Stimulated activated CD8-positive, alpha-beta memory T cell treated with anti-CD3 and anti-CD28 coated beads, Interleukin-15, amount 100 ng/mL, for 4 hours (primary cell): Measurements from ENCODE around the gene UGT3A2.
"Not testable (repeated sequence)": the region's sequence is repeated elsewhere in the genome, so short reads cannot be mapped to it uniquely, and the experiment has no call there.

Source experiments
- DNase-seq, 2 donors: peaks; one replicate each; pipeline ENCODE4 v3.0.0-alpha.2; 2020; ENCODE audit warnings: low read depth in 2 of 2

UGT3A2 gene

GRCh38 chr5:36052538-36052937 lies 14.1 kb downstream of the UGT3A2 start:
- no peak for DNase-seq

DNA sequence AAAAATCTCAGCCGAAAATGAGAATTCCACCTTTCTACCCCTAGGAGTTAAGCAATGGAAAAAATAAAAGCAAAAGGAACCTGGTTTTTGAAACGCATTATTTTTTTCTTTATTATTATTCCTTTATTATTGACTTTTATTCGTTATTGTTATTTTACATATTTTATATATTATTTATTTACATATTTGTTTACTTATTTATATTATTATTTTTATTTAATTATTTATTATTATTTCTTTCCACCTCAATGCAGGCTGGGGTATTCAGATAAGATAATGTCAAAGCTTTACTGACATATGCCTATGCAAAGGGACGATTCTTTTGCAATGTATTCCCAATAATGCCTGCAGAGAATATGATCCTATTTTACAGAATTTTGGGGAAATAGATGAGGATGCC lies 16.7 kb downstream of the UGT3A2 start:
- no peak for DNase-seq

DNA sequence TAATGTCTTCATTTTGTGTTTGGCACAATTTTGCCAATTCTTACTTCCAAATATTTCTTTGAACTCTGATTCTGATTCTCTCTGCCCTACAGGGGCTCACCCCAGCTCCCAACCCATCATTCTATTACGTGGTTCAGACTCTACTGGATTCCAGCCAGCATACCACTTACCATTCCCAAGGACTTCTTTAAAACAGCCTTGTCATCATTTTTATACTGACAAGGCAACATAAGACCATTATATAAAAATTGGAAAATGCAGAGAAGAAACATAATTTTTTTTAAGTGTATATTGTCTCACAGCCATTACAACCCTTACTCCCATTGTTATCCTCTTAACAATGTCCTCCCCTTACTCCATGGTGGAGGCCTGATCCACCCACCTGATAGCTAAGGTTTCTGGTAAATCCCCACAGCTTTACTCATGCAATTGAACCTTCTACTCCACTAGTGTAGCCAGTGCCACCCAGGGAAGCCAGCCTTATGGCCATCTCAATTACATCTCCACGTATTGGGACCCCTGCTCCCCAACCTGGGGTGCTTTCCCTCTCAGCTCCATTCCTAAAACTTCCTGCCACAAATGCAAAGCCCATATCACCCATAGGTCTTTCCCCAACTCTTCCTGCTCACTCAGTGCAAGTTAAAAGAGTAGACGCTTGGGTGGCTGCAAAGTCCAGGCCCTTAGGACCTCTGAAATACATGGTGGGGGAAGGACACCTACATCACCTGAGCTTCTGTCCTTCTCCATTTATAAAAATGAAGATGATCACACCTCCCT lies 19.1 kb downstream of the UGT3A2 start:
- DNase-seq: no peak

GRCh38 chr5:36045895-36046294 lies 20.8 kb downstream of the UGT3A2 start:
- no peak for DNase-seq

DNA sequence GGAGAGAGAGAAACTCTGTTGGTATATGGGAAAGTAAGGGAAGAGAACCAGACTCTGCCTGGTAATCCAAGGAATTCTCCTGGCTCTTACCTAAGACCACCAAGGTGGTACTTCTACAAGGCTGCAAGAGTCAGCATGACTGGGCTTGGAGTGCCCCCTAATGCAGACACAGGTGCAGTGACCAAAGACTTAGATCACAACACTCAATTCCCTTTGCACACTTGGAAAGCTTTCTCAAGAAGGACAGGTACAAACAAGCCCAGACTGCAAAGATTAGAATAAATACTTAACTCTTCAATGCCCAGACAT lies 25.2 kb downstream of the UGT3A2 start:
- DNase-seq: no peak

- DNase-seq: no peak
These were observed 25.8 kb downstream of the UGT3A2 start for GRCh38 chr5:36040651-36041536.

DNA sequence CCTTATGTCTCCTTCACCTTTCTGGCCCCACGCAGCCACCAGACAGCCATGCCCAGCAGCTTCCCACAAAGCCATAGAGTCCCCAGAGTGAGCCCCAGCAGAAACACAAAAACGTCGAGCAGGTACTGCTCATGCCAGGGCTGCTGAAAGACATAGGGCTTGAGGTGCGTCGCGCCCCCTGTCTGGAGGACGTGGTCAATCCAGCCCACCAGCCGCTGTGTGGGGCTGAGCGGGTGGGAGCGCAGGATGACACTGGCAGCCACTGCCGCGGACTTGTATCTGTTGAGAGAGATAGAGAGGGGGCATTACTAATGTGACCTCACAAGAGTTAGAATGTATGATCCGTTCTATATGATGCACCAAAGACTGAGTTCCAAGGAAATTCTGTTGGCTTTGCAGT lies 31.0 kb downstream of the UGT3A2 start:
- no peak for DNase-seq

DNA sequence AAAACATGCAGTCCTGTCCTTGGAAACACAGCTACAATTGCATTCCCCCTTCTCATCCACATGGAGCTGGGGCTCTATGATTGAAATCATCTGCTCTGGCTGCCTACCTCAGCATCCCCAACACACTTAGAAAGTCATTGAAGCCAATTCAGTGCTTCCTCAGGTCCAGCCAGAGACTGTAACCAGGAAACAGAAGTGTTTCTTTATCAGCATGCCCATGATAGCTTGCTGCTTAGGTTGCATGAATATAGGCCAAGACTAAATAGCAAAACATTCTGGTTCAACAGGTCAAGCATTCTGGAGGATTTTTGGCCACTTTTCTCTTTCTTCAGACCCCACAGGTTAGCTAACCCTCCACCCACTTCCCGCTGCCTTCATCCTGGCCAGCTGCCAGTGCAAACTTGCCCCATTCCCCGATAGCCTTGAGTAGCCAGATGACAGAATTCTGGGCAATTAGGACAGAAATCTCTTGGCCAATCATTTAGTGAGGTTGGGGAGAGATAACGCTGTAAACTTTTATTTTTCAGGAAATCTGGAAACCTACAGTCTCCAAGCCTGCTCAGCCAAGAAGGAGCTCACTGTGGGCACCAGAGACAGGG lies 32.0 kb downstream of the UGT3A2 start:
- not testable (repeated sequence) for DNase-seq

GRCh38 chr5:36033486-36033885 lies 33.2 kb downstream of the UGT3A2 start:
- DNase-seq: no peak

- DNase-seq: no peak
These were observed 33.6 kb downstream of the UGT3A2 start for GRCh38 chr5:36033047-36033446.

DNA sequence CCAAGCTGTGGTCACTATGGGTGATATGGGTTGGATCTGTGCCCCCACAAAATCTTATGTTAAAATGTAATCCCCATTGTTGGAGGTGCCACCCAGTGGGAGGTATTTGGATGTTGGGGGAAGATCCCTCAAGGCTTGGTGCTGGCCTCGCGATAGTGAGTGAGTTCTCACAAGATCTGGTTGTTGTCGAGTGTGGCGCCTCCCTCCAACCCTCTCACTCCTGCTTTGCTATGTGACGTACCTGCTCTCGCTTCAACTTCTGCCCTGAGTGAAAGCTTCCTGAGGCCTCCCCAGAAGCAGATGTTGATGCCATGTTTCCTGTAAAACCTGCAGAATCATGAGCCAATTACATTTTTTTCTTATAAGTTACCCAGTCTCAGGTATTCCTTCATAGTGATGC lies 35.5 kb downstream of the UGT3A2 start:
- DNase-seq: no peak

DNA sequence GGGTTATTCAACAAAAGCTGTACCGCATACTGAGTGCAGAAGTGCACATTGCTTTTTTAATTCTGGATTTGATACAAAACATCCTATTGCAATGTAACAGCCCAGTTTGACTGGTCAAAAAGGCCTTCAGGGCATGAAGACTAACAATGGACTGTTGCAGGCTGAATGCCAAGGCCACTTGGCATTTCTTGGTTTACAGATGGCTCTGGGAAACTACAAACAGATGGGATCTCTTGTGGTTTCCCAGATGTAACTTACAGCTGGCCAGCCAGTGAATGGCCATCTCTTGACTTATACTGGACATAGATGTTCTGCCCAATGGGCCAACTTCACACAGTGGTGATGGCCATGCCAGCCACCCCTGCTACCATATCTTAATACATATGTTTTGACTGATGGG lies 36.8 kb downstream of the UGT3A2 start:
- no peak for DNase-seq

- DNase-seq: no peak
These were observed 37.7 kb downstream of the UGT3A2 start for GRCh38 chr5:36028816-36029465.

DNA sequence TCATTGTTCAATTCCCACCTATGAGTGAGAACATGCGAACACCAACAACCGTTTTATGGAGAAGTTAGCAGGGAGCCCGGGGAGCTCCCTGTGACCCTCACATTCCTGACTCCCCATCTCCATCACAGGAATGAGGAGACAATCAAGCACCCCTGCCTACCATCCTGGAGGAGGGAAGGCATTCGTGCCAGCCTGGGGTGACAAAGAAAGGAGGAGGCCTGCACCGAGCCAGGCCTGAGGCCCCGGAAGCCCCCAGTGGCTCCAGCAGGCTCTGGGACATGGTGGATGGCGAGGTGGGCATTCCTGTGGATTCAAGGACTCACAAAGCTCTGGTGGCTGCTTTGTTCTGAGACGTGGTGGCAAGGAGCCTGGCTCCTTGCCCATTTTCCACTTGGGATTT lies 39.0 kb downstream of the UGT3A2 start:
- DNase-seq: no peak

DNA sequence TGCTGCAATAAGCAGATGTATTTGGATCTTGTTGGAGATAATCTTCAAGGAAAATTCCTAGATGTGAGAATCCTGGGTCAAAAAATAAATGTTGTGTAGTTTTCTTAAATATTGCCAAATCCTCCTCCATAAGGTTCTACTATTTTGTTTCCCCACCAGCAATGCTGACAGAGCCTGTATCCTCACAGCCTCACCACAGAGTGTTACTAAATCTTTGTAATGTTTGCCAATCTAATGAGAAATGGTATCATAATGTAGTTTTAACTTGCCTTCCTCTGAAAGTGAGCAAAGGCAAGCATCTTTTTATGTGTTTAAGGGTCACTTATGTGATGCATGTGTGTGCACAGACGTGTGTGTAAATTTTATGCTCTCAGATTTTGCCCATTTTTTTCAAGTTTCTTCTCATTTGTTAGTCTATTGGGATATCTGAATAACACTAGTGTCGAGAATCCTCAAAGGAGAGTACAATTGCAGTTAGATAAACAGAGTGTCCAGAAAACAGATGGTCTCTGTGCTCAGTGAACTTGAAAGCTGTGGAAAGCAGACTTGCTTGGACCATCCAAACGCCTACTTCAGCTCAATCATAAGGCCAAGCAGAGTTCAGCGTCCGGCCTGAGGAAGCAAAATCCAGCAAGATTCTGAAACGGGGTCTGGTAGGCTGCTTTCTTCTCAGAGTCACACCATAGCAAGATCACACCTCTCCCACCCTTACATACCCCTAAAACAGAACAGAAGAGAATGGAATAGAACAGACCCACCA lies 39.8 kb downstream of the UGT3A2 start:
- DNase-seq: no peak

- DNase-seq: not testable (repeated sequence)
These were observed 44.4 kb downstream of the UGT3A2 start for GRCh38 chr5:36022246-36022645.

- not testable (repeated sequence) for DNase-seq
These were observed 47.1 kb downstream of the UGT3A2 start for GRCh38 chr5:36019584-36019983.

- DNase-seq: no peak
These were observed 49.1 kb downstream of the UGT3A2 start for GRCh38 chr5:36017622-36018021.

- DNase-seq: no peak
These were observed 49.7 kb downstream of the UGT3A2 start for GRCh38 chr5:36017004-36017403.

DNA sequence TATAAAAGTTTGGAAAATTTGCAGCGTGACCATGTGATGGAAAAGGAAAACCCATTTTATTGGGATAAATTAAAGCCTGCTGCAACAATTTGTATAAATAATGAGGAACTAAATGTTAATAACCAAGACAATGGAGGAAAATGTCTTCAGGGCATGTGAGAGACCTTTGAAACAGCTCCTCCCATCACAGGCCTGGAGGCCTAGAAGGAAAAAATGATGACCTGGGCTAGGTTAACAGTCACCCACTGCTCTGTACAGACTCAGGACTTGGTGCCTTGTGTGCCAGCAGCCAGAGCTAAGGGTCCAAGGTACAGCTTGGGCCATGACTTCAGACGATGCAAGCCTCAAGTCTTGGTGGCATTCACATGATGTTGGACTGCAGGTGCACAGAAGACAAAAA lies 53.5 kb downstream of the UGT3A2 start:
- no peak for DNase-seq

GRCh38 chr5:36009698-36010097 lies 57.0 kb downstream of the UGT3A2 start:
- no peak for DNase-seq

DNA sequence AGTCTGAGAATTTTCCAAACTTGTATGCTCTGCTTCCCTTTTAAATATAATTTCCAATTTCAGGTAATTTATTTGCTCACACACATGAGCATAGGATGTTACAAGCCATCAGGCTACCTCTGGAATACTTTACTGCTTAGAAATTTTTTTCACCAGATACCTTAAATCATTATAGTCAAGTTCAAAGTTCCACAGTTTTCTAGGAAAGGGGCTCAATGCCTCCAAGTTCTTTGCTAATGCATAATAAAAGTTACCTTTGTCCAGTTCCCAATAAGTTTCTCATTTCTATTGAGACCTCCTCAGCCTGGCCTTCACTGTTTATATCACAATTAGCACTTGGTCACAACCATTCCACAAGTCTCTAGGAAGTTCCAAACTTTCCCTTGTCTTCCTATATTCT lies 59.3 kb downstream of the UGT3A2 start:
- no peak for DNase-seq
